ENCODE measurements around the gene YOD1.

YOD1 gene

DNA sequence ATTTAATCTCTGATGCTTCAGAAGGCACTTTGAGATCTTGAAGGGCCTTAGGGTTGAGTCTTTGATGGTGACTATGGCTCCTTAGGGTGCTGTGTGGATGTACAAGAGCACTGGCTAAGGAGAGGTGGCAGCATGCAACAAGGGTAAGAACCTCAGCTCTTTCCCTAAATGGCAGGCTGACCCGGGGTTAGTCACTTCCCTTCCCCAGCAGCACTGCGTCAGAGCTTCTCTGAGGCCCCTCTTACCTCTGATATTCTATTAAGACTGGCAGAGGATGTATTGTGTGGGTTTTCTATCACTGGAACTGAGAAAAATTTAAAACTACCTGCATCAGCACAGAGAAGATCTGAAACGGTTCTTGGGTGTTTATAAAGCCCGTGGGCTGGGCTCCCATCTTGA lies 30.3 kb downstream of the YOD1 start:
- TF ChIP-seq, protein P1, sequence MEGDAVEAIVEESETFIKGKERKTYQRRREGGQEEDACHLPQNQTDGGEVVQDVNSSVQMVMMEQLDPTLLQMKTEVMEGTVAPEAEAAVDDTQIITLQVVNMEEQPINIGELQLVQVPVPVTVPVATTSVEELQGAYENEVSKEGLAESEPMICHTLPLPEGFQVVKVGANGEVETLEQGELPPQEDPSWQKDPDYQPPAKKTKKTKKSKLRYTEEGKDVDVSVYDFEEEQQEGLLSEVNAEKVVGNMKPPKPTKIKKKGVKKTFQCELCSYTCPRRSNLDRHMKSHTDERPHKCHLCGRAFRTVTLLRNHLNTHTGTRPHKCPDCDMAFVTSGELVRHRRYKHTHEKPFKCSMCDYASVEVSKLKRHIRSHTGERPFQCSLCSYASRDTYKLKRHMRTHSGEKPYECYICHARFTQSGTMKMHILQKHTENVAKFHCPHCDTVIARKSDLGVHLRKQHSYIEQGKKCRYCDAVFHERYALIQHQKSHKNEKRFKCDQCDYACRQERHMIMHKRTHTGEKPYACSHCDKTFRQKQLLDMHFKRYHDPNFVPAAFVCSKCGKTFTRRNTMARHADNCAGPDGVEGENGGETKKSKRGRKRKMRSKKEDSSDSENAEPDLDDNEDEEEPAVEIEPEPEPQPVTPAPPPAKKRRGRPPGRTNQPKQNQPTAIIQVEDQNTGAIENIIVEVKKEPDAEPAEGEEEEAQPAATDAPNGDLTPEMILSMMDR (conservative IDR thresholded peaks at IDR 0.05; ENCODE audit: low read length): no peak
- DNase-seq (ENCODE audit: low read depth): no peak
- no peak overlapping the region for H3K4me3 ChIP-seq (ENCODE audit: low read length)

GRCh38 chr1:207020065-207020708 lies 30.8 kb downstream of the YOD1 start:
- H3K4me3 ChIP-seq (ENCODE audit: low read length): no peak overlapping the region
- TF ChIP-seq, protein P1 (conservative IDR thresholded peaks at IDR 0.05; ENCODE audit: low read length): no peak

DNA sequence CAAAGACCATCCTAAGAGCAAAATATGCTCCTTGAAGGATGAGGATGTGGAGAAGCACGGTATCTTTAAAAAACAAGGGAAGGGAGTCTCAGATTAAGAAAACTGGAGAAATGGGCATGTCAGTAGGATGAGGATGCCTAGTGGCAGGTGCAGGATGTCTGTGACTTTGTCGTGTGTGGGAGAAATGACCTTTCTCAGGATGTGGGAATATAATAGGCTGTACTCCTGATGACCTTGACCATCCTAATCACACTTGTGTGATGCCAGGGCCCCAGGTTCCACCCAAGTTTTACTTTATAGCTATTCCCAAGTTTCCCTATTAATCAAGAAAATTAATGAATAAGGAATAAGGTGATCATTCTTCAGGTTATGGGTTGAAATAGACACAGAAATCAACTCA lies 31.3 kb downstream of the YOD1 start:
- no peak overlapping the region for H3K4me3 ChIP-seq (ENCODE audit: low read length)
- TF ChIP-seq, protein P1 (conservative IDR thresholded peaks at IDR 0.05; ENCODE audit: low read length): no peak
- DNase-seq (ENCODE audit: low read depth): no peak

More at GRCh38 chr1:207020065-207020708, 30.8 kb downstream of the YOD1 start:
- no peak for DNase-seq (ENCODE audit: low read depth)

- TF ChIP-seq, protein P1 (conservative IDR thresholded peaks at IDR 0.05; ENCODE audit: low read length): no peak
- H3K4me3 ChIP-seq (ENCODE audit: low read length): no peak overlapping the region
- DNase-seq (ENCODE audit: low read depth): no peak
Measured at GRCh38 chr1:207019161-207019560, 31.8 kb downstream of the YOD1 start.

- no peak overlapping the region for H3K4me3 ChIP-seq (ENCODE audit: low read length)
- TF ChIP-seq, protein P1 (conservative IDR thresholded peaks at IDR 0.05; ENCODE audit: low read length): no peak
- DNase-seq (ENCODE audit: low read depth): no peak
Measured at GRCh38 chr1:207018707-207019106, 32.3 kb downstream of the YOD1 start.

DNA sequence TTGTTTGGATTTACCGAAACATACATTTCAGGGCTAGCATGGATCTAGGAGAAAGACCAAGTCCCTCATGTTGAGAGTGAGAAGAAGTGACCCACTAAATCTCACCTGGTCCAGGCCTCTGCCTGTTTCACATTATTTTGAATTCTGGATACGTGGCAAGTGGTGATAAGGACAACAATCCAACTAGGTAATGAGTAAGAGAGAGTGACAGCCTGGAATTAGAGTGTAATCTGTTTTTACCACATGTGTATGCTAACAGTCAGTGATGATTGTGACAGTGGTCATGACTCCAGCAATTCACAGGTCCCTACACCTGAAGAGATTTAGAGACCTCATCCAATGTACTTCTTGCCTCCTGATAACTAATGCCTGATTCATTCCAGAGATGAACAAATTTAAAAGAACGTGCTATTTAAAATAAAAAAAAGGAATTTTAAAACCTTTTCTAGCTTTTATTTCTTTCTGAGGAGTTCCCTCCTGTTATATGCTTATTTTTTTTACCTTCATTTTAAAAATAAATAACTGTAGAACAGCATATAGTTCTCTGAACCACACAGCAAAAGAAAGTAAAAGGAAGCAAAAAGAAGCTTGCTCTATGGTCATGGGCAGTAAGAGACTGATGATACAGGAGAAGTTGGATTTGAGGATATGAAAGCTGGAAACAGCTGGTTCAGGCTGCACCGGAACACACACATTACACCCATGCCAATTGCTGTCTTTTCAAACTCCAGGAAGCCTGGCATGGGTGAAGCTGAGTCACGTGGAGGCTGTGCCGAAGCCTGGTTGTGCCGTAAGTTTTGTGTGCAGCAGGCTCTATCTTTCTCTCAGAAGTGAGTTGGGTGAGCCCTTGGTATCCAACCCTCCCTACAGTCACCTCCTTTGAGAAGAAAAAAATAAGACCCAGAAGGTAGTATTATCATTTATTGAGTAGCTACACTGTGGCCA lies 33.1 kb downstream of the YOD1 start:
- DNase-seq (ENCODE audit: low read depth): no peak
- TF ChIP-seq, protein P1 (conservative IDR thresholded peaks at IDR 0.05; ENCODE audit: low read length): no peak

More for the DNA sequence above, 33.1 kb downstream of the YOD1 start:
- H3K4me3 ChIP-seq (ENCODE audit: low read length): no peak overlapping the region

All from AG10803 (cell line).